H9 (cell line): ENCODE data around the gene ECD. TPM values are rescaled to one million over a fixed set of nuclear protein-coding genes. Genes with fewer than 3 reads are reported as not detected.

Experiments used
- DNase-seq: peaks from one replicate; pipeline ENCODE4 v3.0.0-alpha.2; 2017
- H2AFZ ChIP-seq: one replicate; pipeline ENCODE4 v1.6.1; 2013; ENCODE audit warnings: mild to moderate bottlenecking, low read length, control low read depth, moderate library complexity
- H2AK5ac ChIP-seq: 2 replicates; pipeline ENCODE4 v1.6.1; 2013; ENCODE audit warnings: low read length, control low read depth, mixed read lengths; ENCODE audit not compliant: insufficient read length
- H2BK120ac ChIP-seq: one replicate; pipeline ENCODE4 v1.6.1; 2013; ENCODE audit warnings: low read depth, mild to moderate bottlenecking, low read length, control low read depth, inconsistent platforms; ENCODE audit not compliant: poor library complexity, severe bottlenecking
- H2BK12ac ChIP-seq: 2 replicates; pipeline ENCODE4 v1.6.1; 2013; ENCODE audit warnings: low read length, control low read depth, mixed read lengths, low read depth; ENCODE audit not compliant: insufficient read length
- H2BK15ac ChIP-seq: 2 replicates; pipeline ENCODE4 v1.6.1; 2013; ENCODE audit warnings: low read depth, low read length, control low read depth
- H2BK20ac ChIP-seq: one replicate; pipeline ENCODE4 v1.6.1; 2013; ENCODE audit warnings: low read depth, mild to moderate bottlenecking, low read length, control low read depth, inconsistent platforms; ENCODE audit not compliant: poor library complexity, severe bottlenecking
- H2BK5ac ChIP-seq: 2 replicates; pipeline ENCODE4 v1.6.1; 2013; ENCODE audit warnings: low read length, control low read depth, mixed read lengths; ENCODE audit not compliant: insufficient read length
- H3K14ac ChIP-seq: 2 replicates; pipeline ENCODE4 v1.6.1; 2013; ENCODE audit warnings: low read length, control low read depth; ENCODE audit not compliant: insufficient read depth
- H3K18ac ChIP-seq: 2 replicates; pipeline ENCODE4 v1.6.1; 2013; ENCODE audit warnings: low read depth, mild to moderate bottlenecking, mixed read lengths, low read length, control low read depth; ENCODE audit not compliant: insufficient read length
- H3K23ac ChIP-seq: 2 replicates; pipeline ENCODE4 v1.6.1; 2013; ENCODE audit warnings: low read length, control low read depth, mixed read lengths, low read depth; ENCODE audit not compliant: insufficient read length
- H3K23me2 ChIP-seq: 2 replicates; pipeline ENCODE4 v1.6.1; 2013; ENCODE audit warnings: low read depth, mild to moderate bottlenecking, mixed read lengths, low read length, control low read depth; ENCODE audit not compliant: insufficient read length, poor library complexity, severe bottlenecking
- H3K27ac ChIP-seq: 2 replicates; pipeline ENCODE4 v1.5.1; 2013; ENCODE audit warnings: low read length, control low read depth, mixed read lengths, low read depth; ENCODE audit not compliant: insufficient read length
- H3K27me3 ChIP-seq: 2 replicates; pipeline ENCODE4 v1.6.1; 2013; ENCODE audit warnings: low read length, control low read depth, inconsistent platforms; ENCODE audit not compliant: insufficient read depth
- H3K4ac ChIP-seq: 2 replicates; pipeline ENCODE4 v1.6.1; 2013; ENCODE audit warnings: low read depth, mild to moderate bottlenecking, control low read depth, inconsistent platforms, low read length, moderate library complexity
- H3K4me1 ChIP-seq: 2 replicates; pipeline ENCODE4 v1.6.1; 2013; ENCODE audit warnings: low read length, control low read depth, inconsistent platforms; ENCODE audit not compliant: insufficient read depth
- H3K4me2 ChIP-seq: 2 replicates; pipeline ENCODE4 v1.6.1; 2013; ENCODE audit warnings: low read length, control low read depth, mixed read lengths; ENCODE audit not compliant: insufficient read length, insufficient read depth
- H3K56ac ChIP-seq: 2 replicates; pipeline ENCODE4 v1.6.1; 2013; ENCODE audit warnings: low read depth, mild to moderate bottlenecking, mixed read lengths, low read length, control low read depth; ENCODE audit not compliant: insufficient read length
- H3K79me1 ChIP-seq: 2 replicates; pipeline ENCODE4 v1.6.1; 2013; ENCODE audit warnings: low read depth, mild to moderate bottlenecking, moderate library complexity, low read length, control low read depth, inconsistent platforms; ENCODE audit not compliant: insufficient read depth, poor library complexity, severe bottlenecking
- H3K79me2 ChIP-seq: 2 replicates; pipeline ENCODE4 v1.6.1; 2013; ENCODE audit warnings: low read length, control low read depth, inconsistent platforms; ENCODE audit not compliant: insufficient read depth
- H3K9ac ChIP-seq: 2 replicates; pipeline ENCODE4 v1.6.1; 2013; ENCODE audit warnings: low read length, control low read depth, mixed read lengths; ENCODE audit not compliant: insufficient read length; ENCODE audit errors: extremely low read depth
- H3K9me3 ChIP-seq: one replicate; pipeline ENCODE4 v1.6.1; 2013; ENCODE audit warnings: low read depth, low read length, inconsistent platforms; ENCODE audit not compliant: control insufficient read depth
- H3T11ph ChIP-seq: one replicate; pipeline ENCODE4 v1.6.1; 2013; ENCODE audit warnings: mild to moderate bottlenecking, low read length, control low read depth, inconsistent platforms
- H4K20me1 ChIP-seq: one replicate; pipeline ENCODE4 v1.6.1; 2013; ENCODE audit not compliant: control insufficient read depth, insufficient read length, insufficient read depth
- H4K5ac ChIP-seq: 2 replicates; pipeline ENCODE4 v1.6.1; 2013; ENCODE audit warnings: low read depth, mild to moderate bottlenecking, mixed read lengths, low read length, control low read depth; ENCODE audit not compliant: insufficient read length
- H4K8ac ChIP-seq: replicated peaks from 2 replicates; pipeline ENCODE4 v1.6.1; 2013; ENCODE audit warnings: low read length, control low read depth, mixed read lengths, low read depth; ENCODE audit not compliant: insufficient read length
- H4K91ac ChIP-seq: 2 replicates; pipeline ENCODE4 v1.6.1; 2013; ENCODE audit warnings: low read depth, mild to moderate bottlenecking, moderate library complexity, mixed read lengths, low read length, control low read depth; ENCODE audit not compliant: insufficient read length
- H3K27ac Mint-ChIP-seq, 3 experiments: 2 replicates in 2 of 3; 3 replicates in 1 of 3; pipeline ENCODE4 v1.8.0; 2020 to 2021; ENCODE audit warnings: mixed read lengths in 3 of 3, mild to moderate bottlenecking in 1 of 3, moderate library complexity in 1 of 3
- H3K27me3 Mint-ChIP-seq: 2 replicates; pipeline ENCODE4 v1.8.0; 2021; ENCODE audit warnings: low read depth, mild to moderate bottlenecking, moderate library complexity, mixed read lengths
- H3K36me3 Mint-ChIP-seq, 3 experiments: 2 replicates in 2 of 3; 3 replicates in 1 of 3; pipeline ENCODE4 v1.8.0; 2020 to 2021; ENCODE audit warnings: low read depth in 3 of 3, mixed read lengths in 3 of 3; ENCODE audit not compliant: insufficient read depth in 1 of 3
- H3K4me1 Mint-ChIP-seq, 2 experiments: 2 replicates each; pipeline ENCODE4 v1.8.0; 2020; ENCODE audit warnings: mixed read lengths in 2 of 2
- H3K4me3 Mint-ChIP-seq, 2 experiments: 2 replicates in 1 of 2; 3 replicates in 1 of 2; pipeline ENCODE4 v1.8.0; 2020 to 2021; ENCODE audit warnings: mild to moderate bottlenecking in 2 of 2, mixed read lengths in 2 of 2, moderate library complexity in 1 of 2
- H3K9me3 Mint-ChIP-seq, 2 experiments: 2 replicates in 1 of 2; 3 replicates in 1 of 2; pipeline ENCODE4 v1.8.0; 2020; ENCODE audit warnings: mild to moderate bottlenecking in 2 of 2, mixed read lengths in 2 of 2, moderate library complexity in 1 of 2
- CTCF ChIP-seq: fragments of 200-600 bp; sonication (generic); conservative IDR thresholded peaks from 3 replicates; pipeline ENCODE4 v1.8.0; 2021; ENCODE audit warnings: antibody characterized with exemption, mild to moderate bottlenecking
- WGBS: extraction: QIAGEN DNeasy Blood & Tissue Kit; methylation state at CpG from one replicate; pipeline ENCODE4 v1.1.7; 2013; ENCODE audit warnings: missing lambda C conversion rate, low lambda C conversion rate, mixed read lengths; ENCODE audit not compliant: insufficient read length; ENCODE audit errors: extremely low coverage; 5-methylcytosine and 5-hydroxymethylcytosine counted together
- total RNA-seq: library from RNA; stranded (reverse); gene quantifications from 2 replicates; pipeline ENCODE4 v1.2.1, GENCODE V29; 2021

Gene ECD
- total RNA-seq, 1 experiment from 2014 or later = 41.6 TPM

- Mint-ChIP-seq H3K27ac (no peak overlapping the region), H3K4me3 (no peak overlapping the region), H3K36me3 (peaks cover 31 to 66% (median 61%) of the 10 kb centered on the region in 3 experiments; a peak in 6 of 7 replicates), H3K9me3 (no peaks in the 10 kb centered on the region), H3K4me1 (no peaks in the 10 kb centered on the region), H3K27me3 (no peaks in the 10 kb centered on the region)
- no peak overlapping the region for H3K56ac ChIP-seq
- no peak overlapping the region for H2AK5ac ChIP-seq
- H3K14ac ChIP-seq = no peak overlapping the region
- H3K79me1 ChIP-seq = no peaks in the 10 kb centered on the region
- no peaks in the 10 kb centered on the region for H3K79me2 ChIP-seq
- H2BK12ac ChIP-seq = no peak overlapping the region
- whole genome bisulfite sequencing = no CpG with 5 or more reads among the region's 2 CpGs
- H4K91ac ChIP-seq = no peak overlapping the region
- no peak overlapping the region for H2BK5ac ChIP-seq
- no peak overlapping the region for H3K23ac ChIP-seq
- H3K9me3 ChIP-seq = no peaks in the 10 kb centered on the region
- no peak overlapping the region for H2BK20ac ChIP-seq
- no peak overlapping the region for H3K9ac ChIP-seq
- H2BK120ac ChIP-seq = no peak overlapping the region
- H3K18ac ChIP-seq = no peak overlapping the region
- H2BK15ac ChIP-seq = no peak overlapping the region
- no peak overlapping the region for H2AFZ ChIP-seq
- H4K8ac ChIP-seq = no peak overlapping the region
- TF ChIP-seq CTCF = no peak
- no peaks in the 10 kb centered on the region for H3K27me3 ChIP-seq
- no peaks in the 10 kb centered on the region for H4K20me1 ChIP-seq
- H3K4ac ChIP-seq = no peak overlapping the region
- no peak for DNase-seq
- H4K5ac ChIP-seq = no peak overlapping the region
- H3K4me1 ChIP-seq = no peaks in the 10 kb centered on the region
- no peak overlapping the region for H3T11ph ChIP-seq
- no peaks in the 10 kb centered on the region for H3K23me2 ChIP-seq
- H3K4me2 ChIP-seq = no peak overlapping the region
- no peak overlapping the region for H3K27ac ChIP-seq
Observed at GRCh38 chr10:73139251-73139650, 28.6 kb downstream of the ECD start.
